ENCODE measurements around the gene DIP2C.

DNA sequence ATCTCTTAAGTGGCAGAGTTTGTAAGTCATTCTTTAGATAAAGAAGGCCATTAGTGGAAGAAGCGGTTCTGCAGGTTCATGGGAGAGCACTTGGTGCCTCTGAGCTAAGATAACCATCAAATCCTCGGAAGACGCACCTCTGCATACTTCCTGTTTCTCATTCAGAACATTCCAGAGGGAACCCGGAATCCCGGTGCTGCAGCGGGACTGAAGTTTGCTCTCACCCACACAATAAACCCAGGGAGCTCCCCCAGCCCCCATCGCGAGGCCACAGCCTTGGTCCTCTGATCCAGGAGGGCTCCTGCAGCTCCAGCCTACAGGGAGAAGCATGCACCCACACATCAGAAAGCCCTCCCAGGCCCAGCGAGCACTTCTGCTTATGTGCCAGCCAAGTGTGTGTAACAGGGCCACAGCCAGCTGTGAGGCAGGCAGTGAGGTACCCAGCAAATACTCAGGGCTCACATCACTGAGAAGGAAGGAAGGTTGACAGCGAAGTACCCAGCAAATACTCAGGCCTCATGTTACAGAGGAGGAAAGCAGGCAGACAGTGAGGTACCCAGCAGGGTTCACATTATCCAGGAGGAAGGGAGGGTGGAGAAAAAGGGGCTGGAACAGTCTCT, 142.4 kb downstream of the DIP2C start:
- TF ChIP-seq, protein P1, sequence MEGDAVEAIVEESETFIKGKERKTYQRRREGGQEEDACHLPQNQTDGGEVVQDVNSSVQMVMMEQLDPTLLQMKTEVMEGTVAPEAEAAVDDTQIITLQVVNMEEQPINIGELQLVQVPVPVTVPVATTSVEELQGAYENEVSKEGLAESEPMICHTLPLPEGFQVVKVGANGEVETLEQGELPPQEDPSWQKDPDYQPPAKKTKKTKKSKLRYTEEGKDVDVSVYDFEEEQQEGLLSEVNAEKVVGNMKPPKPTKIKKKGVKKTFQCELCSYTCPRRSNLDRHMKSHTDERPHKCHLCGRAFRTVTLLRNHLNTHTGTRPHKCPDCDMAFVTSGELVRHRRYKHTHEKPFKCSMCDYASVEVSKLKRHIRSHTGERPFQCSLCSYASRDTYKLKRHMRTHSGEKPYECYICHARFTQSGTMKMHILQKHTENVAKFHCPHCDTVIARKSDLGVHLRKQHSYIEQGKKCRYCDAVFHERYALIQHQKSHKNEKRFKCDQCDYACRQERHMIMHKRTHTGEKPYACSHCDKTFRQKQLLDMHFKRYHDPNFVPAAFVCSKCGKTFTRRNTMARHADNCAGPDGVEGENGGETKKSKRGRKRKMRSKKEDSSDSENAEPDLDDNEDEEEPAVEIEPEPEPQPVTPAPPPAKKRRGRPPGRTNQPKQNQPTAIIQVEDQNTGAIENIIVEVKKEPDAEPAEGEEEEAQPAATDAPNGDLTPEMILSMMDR (IDR thresholded peaks at IDR 0.05): no peak
- TF ChIP-seq POLR2AphosphoS5 (IDR thresholded peaks at IDR 0.05): no peak
